ENCODE measurements around the gene DDX24.

Gene DDX24

DNA sequence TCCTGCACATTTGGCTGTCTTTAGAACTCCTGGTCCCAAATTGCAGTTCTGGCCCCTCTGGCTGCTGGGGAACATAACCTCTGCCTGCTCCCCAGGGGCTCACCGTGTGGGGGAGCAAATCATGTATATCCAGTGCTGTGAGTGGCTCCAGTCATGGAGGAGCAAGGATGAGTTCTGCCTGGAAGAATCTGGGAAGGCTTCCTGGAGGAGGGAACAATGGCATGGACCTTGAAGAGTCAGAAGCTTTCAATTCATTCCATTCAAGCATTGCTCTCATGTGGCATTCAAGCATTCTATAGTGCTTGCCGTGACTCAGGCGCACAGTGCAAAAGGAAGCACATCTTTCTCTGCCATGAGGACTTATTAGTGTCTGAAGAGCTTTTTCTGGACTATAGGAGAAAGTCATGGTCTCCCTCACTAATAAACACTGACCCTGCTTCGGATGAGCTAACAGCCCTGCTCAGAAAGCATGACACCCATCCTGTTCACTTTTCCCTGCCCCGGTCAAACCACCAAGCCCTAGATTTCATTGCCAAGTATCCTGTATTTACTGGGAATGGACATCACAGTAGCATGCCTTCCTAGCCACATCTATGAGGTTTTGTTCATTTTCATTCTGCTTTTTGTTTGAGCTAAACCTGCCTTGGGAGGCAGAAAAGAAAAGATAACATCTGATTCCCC, 33.0 kb upstream of the DDX24 start:
- FAIRE-seq = no peak

DNA sequence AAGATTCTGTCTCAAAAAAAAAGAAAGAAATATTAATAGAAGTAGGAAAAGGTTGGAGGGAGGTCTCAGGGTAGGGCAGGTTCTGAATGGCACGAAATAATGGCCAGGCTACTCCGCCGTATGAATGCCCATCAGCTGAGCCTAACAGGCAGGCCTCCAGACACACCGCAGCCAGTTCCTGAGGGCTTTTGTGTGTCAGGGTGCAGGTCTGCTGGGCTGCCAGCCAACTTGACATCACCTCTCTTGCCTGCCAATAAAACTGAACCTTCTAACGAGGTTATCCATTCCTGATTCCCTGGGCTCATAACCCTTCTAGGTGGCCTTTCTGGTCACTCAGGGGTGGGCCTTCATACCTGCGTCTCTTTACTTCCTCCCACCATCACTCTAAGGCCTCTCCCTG, 32.5 kb upstream of the DDX24 start:
- FAIRE-seq = no peak

DNA sequence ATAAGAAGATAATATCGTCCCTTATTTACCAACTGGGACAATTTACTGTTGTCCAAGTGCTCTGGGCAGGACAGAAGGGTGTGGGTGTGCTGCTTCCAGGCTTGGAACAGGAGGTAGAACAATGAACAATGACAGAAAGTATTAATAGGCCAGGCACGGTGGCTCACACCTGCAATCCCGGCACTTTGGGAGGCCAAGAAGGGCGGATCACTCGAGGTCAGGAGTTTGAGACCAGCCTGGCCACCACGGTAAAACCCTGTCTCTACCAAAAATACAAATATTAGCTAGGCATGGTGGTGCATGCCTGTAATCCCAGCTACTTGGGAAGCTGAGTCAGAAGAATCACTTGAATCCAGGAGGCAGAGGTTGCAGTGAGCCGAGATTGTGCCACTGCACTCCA, 32.1 kb upstream of the DDX24 start:
- FAIRE-seq = no peak

DNA sequence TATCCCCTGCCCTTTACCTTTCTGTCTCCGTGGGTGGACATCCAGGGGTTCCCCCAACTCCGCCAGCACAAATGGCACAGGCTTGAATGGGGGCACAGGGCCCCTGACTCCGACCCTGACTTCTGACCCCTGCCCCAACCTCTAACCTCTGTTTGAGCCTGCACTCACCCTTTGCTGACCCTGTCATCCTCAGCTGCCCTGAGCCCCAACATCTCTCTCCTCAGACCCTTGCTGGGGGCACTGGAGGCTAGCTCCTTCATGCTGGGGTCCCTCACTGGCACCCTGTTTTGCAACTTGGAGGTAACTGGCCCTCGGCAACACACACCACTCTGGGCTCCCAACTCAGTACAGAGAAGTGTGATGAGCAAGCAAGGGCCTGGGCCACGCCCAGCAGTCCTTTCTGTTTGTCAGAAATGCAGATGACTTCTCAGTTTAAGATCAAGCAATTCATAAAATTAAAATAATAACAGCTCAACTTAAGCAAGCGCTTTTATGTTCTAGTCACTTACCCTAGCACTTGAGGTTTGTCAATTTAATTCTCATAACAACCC, 31.6 kb upstream of the DDX24 start:
- FAIRE-seq = no peak

DNA sequence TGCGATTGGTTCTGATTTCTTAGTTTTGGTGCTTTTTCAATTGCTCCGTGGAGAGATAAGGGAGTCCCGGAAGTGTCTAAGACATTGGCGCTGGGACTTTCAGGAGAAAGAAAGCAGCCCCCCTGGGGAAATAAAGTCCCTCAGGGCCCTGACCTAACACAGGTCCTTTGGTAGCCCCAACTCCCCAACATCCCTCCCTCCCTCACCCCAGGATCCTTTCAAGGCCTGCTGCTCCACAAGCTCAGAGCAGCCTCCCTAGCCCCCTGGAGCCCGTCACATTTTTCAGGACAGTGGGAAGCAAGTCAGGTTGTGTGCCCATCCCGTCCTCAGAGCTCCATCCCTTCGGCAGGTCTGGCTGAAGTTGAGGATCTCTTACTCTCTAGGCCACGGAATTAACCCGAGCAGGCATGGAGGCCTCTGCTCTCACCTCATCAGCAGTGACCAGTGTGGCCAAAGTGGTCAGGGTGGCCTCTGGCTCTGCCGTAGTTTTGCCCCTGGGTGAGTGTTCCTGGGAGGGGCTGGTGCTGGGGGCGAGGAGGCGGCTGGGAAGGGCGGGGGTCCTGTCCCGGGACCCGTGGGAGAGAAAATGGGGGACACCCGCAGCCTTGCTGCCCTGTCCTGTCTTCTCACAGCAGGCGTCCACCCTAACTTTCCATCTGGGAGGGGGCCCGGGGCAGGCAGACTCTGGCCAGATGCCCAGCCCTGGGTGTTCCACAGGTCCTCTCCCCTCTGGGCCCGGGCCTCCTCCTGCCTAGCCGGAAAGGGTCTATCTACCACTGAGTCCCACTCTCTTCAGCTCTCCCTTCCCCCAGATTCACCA, 30.5 kb upstream of the DDX24 start:
- no peak for FAIRE-seq

DNA sequence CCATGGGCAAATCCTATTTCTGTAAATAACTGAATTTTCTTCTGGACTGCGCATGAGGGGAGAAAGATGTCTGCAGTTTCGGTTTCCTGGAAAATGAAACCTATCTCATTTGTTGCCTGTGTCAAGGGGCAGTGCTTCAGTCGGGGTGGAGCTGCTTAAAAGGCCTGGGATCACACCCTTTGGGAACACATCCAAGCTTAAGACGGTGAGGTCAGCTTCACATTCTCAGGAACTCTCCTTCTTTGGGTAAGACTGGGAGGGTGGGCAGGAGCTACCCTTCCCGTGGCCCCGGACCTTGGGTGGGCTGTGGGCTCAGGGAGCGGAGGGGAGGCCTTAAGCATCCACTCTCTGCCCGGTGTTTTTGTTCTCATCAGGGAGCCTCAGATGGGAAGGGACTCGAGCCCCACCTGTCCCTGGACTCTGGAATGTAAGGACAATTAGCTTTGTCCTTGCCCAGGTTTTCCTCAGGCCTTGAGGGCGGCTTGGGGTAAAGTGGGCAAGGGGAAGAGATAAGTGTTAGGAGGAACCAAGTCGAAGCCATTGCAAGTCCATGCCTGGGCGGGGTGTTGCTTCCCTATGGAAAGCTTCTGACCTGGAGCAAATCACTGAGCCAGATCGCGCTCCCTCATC, 29.7 kb upstream of the DDX24 start, which contains the start of gene IFI27:
Gene IFI27, plus strand, starts transcription at position 185 of the 630 bp plus-strand sequence.
- no peak for FAIRE-seq

DNA sequence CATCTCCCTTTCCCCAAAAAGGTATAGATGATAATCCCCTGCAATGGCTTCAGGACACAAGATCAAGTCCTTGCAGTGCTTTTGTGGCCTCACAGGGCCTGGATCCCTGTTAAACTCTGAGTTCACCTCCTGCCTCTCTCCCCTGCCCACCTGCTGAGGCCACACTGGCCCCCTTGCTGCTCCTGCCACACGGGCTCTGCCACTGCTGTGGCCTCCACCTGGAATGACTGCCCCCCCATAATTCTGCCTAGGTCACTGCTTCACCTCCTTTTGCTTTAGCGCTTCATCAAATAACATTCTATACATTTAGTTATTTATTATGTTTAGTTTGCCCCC, 28.9 kb upstream of the DDX24 start:
- no peak for FAIRE-seq

DNA sequence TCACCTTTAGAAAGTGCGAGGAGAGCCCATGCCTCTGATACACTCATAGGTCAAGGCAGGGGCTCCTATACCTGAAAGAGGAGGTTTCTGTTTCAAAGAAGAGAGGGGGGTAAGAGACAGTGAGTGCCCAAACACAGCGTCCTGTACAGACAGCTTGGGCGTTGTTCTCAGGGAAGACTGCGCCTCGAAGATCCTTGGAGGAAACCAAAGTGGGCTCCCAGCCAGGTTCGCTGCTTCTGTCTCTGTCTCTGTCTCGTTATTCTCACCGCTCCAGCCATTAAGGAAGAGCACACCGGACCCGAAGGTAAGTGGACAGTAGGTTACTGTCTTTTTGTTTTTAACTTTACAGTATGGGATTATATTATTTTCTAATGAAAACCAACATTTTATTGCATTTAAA, 23.7 kb upstream of the DDX24 start:
- no peak for FAIRE-seq

DNA sequence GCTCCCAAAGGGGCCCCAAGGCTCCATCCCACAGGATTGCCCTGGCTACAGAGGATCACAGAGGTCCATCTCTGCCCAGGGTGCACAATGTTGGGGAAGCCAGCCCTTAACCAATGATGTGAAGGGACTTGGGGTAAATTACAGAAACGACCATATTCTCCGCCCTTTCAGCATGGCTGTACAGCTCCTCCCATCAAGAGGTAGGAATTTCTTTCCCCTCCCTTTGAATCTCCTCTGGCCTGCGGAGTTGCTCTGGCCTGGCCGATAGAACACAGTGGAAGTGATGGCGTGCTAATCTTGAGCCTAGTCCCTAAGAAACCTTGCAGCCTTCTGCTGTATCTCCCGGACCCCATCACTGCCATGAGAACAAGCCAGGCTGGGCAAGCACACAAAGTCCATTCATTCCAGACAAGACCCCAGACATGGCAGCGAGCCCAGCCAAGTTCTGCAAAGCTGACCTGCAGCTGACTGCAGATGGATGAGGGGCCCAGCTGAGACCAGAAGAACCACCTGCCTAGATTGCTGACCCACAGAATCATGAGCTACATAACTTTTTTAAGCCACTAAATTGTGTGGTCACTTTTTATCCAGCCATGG, 22.6 kb upstream of the DDX24 start:
- FAIRE-seq = no peak

DNA sequence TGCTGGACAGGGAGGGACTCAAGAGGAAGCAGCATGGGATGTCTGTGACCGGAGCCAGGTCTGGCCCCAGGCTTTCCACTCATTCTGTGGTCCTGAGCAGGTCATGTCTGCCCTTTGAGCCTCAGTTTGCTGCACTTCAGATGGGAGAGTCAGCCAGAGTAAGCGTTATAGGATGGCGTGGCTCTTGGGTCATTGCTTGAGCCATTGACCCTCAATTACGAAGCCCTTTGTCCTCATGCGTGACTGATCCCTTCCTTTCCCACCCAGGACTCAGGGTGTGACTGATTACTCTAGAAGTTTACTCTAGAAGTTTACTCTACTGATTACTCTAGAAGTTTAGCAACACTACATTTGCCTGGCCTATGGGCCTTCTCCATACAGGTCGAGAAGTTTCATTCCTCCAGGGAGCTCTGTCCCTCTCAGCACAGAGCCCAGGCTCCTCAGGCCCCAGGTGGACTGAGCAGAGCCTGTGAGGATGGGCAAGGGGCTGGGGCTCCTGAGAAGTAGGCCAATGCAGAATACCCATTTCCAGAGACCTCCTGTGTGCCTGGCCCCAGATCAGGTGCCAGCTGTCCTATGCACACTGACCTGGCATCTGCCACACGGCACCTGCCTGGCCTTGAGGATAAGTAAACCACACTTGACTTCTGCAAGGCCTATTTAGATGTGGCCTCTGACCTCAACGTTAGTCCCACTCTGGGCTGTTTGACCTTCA, 21.9 kb upstream of the DDX24 start:
- no peak for FAIRE-seq

DNA sequence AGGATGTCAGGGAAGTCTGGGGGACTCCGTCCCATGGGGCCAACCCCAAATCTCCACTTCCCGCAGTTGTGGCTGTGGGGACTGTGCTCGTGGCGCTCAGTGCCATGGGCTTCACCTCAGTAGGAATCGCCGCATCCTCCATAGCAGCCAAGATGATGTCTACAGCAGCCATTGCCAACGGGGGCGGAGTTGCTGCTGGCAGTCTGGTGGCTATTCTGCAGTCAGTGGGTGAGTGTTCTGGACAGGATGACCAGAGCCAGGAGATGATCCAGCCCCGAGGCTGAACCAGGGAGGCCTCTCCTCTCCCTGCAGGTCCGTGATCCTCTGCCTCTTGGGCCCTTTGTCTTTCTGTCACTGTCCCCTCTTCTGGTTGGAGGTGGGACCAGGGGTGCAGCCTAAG, 20.7 kb upstream of the DDX24 start:
- FAIRE-seq = no peak

DNA sequence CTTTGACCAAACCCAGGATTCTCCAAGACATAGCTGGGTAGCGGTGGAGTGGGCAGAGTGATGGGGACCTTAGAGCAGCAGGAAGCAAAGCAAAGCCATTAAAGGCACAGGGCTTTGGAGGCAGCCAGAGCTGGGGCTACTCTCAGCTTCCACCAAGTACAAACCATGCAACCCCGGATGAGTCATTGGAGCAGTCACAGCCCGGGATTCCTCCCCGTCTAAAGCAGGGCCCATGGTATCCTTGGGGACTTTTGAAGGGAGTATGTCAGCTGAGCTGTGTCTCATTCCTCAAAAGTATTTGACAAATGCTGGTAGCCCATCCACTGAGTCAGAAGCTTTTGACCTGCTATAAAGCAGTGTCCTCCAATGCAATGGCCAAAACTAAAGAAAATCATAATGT, 19.8 kb upstream of the DDX24 start:
- no peak for FAIRE-seq

DNA sequence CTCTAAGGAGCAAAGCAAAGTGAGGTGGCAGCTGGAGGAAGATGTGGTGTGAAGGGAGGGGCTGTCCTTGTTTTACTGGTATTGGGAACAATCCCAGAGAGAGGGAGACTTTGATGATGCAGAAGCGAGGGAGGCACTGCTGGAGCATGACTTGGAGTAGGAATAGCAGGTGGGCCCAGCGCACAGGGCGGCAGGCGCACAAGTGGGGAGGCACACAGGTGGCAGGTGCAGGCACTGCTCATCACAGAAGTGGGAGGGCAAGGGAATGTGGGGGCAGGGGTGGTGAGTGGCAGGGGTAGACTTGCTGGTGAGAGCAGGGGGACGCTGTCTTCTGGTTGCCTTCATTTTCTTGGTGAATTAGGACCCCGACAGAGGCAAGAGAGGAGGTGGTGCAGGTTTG, 18.0 kb upstream of the DDX24 start:
- FAIRE-seq = no peak

DNA sequence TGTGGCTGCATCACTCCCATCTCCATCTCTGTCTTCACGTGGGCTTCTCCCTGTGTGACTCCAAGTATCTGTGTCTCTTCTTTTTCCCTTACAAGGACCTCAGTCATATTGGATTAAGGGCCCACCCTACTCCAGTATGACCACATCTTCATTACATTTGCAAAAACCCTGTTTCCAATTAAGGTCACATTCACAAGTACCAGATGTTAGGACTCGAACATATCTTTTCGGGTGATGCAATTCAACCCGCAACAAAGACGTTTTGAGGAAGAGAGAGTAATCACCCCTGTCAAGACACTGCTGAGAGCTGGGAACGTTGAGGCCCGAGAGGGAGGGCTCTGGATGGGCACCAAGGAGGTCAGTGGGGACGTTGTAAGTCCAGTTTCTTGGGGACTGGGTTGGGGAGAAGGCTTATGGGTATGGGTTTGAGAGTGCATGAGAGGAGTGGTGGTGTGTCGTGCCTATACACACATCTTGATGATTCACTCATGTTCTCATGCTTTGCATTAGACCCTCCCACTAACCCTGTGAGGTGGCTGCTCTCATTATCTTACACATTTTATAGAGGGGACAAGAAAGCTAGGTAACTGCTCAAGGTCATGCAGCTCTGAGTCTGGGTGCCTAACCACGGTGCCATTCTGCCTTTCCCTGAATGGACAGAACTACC, 17.5 kb upstream of the DDX24 start:
- FAIRE-seq = no peak

DNA sequence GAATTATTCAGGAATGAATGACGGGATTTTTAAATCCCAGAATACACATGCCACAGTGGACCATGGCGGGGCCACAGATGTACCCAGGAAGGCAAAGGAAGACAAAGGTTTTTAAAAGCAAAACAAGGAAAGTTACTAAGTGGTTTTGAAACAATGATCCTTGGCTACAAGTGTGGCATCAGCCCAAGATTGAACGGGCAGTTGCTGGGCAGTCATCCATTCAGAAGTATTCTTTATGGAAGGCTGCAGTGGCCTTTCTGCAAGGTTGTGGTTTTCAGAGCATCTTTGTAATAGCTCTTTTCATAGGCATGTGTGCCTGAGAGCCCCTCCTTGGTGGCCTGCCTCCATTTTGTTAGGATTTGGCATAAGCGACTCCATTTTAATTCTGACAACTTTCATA, 16.1 kb upstream of the DDX24 start:
- FAIRE-seq = no peak

DNA sequence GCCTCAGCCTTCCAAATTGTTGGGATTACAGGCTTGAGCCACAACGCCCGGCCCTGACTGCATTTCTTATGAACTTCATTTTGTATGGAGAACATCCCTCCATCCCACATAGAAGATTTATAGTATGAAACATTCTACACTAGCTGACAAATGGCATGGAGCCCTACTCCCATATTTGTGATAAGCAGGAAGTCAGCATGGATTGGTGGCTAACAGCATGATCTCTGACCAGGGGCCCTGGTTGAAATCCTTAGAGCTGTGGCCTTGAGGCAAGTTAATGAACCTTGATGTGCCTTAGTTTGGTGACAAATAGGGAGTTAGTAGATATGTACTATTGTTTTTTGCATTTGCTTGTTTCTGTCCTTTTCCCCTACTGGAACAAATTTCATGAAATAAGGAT, 12.4 kb upstream of the DDX24 start:
- no peak for FAIRE-seq

DNA sequence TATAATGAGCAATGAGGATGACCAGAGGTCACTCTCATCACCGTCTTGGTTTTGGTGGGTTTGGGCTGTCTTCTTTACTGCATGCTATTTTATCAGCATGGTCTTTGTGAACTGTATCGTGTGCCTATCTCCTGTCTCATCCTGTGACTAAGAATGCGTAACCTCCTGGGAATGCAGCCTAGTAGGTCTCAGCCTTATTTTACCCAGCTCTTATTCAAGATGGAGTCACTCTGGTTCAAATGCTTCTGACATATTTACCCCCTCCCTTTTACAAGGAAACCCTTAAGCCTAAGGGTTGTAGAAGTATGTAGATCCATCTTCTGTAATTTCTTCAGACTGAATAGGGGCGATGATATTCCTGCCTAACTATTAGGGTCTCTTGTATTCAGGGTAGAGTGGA, 8.5 kb upstream of the DDX24 start:
- FAIRE-seq = no peak

DNA sequence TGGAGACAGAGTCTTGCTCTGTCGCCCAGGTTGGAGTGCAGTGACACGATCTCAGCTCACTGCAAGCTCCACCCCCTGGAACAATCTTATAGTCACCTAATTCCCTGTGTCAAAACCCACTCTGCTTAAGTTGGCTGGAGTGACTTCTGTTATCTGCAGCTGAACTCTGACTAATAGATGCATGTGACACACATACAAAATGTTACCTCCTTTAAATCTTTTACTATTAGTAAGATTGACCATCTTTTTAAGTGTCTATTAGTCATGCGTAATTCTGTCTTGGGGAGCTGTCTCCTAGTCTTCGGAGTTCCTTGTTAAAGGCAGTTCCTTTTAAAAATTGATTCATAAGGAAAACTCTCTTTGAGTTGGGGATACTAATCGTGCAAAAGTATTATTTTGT, 7.5 kb upstream of the DDX24 start:
- FAIRE-seq = no peak

DNA sequence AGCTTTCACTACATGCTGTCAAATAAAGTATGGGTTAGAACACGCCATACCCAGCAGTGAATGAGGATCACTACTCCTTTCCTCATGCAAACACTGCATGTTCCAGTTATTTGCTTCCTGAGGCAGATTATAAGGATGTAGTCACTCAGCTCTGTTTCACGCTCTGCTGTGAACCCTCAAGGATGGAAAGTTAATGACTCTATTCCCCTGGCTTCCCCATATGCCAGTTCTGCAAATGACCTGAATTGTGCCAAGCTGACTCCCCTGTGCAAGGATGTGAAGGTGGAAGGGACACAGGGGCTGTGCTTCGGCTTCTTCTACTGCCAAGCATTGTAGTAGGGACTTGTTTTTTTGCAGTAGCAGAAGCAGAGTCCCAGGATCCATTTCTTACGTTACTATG, 6.9 kb upstream of the DDX24 start:
- no peak for FAIRE-seq

DNA sequence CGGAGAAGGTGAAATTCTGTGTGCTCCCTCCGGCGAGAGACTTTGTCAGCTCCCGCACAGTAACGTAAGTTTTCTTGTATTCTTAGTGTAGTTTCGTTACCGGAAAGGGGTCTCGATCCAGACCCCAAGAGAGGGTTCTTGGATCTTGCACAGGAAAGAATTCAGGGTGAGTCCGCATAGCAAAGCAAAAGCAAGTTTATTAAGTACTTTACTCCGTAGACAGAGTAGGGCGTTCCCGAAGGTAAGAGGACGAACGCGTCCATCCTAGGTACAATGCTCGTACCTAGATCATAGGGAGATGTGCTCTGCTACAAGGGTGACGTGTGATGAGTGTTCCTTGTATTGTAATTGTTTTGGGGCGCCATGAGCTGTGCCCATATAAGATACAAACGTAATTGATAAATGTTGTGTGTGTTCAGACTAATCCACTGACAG, 401 bp upstream of the DDX24 start:
- FAIRE-seq = no peak

DNA sequence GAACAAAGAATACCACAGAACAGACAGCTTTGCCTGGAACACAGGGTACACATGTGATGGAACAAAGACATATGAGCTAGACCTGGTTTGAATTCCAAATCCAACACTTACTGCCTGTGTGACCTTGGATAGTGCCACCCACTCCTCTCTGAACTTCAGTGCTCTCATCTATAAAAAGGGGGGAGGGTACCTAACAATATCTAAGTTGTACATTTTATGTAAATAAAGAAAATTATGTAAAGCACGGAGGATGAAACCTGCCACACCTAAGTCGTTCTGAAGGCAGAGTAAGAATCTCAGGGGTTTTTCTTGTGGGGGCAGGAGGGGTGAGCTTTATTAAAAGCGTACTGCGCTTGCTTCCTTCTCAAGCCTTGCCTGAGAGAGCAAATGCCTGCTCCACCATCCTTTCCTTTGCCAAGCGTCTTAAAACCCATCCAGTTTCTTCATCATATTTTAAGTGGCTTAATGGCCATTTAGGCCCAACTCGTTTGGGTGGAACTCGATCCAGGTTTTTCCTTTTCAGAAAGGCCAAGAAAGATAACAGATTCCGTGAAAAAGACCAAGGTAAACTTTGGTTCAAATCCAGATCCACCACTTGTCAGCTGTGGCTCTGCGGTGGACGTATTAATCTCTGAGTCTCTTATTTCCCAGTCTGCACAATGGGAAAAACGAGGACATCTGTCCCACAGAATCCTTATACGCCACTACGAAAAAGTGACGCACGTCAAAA, 946 bp downstream of the DDX24 start:
- no peak for FAIRE-seq

DNA sequence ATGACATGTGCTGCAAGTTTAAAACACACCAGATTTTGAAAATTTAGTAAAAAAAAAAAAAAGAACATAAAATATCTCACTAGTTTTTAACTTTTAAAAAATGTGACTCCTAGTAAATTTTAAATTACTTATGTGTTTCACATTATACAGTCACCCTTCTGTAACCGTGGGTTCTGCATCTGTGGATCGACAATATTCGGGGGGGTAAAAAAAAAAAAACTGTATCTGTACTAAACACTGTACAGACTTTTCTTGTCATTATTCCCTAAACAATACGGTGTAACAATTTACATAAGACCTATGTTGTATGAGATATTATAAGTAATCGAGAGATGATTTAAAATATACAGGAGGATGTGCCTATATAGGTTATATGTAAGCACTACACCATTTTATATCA, 3.2 kb downstream of the DDX24 start:
- FAIRE-seq = no peak

Measured in TTC549 (cell line).